Activated CD8-positive, alpha-beta memory T cell treated with anti-CD3 and anti-CD28 coated beads, Interleukin-2, amount 50 U/mL, for 48 hours (primary cell): Measurements from ENCODE around the gene SMG7.

Experiments
- DNase-seq: peaks from one replicate; pipeline ENCODE4 v3.0.0-alpha.2; 2020

The SMG7 gene

DNA sequence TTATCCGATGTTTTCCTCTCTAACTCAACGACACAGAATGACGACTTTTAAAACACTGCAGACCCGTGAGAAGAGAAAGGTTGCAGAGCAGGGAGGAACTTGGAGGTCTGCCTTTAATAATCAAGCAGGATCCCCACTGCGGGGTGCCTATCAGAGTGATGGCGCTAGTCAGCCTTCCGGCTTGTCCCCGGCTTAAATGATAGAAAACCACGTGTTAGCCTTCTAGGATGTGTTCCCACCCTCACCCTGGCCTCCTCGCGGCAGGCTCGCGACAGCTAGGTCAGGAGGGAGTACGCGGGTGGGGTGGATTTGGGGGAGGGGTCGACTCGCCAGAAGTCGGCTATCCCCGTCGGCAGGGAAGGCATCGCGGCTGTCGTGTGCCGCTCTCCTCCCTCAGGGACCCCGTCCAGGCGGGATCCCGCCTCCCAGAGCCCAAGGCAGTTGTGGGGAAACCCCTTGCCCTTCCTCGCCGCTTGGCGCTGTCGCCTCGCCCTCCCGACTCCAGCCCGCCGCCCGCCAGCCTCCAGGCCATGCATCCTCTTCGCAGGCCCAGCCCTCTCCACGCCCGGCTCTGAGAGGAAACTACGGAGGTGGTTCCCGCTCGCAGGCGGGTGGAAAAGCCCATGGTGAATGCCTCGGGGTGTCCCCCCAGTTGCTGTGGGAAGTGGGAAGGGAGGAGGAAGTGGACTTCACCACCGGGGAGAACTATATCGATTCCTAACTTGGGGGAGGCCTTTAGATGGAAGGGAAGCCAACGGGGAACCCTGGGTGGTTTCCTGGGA, 1.1 kb upstream of the SMG7 start:
- DNase-seq: peak; percentile 88

GRCh38 chr1:183471743-183472487, 384 bp upstream of the SMG7 start:
- peak; percentile 94 for DNase-seq

- DNase-seq: no peak
Measured at GRCh38 chr1:183473217-183473536, 878 bp downstream of the SMG7 start.

DNA sequence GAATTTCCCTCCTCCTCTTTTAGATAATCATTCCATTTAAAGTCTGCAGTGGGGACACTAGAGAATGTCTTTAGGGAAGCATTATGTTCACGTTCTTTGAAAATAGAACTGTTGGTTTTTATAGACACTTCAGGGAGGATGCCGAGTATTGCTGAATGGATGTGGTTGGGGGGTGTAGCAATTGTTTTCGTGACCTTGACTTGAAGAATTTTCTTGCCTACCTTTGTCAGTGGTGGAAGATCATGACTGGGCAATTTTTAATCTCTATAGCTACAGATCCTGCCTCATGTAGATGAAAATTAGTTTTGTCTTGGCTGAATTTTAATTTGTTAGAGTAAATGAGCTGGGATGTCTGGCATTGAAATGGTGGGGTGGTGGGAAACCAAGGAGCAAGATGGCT, 3.8 kb downstream of the SMG7 start:
- DNase-seq: no peak

- no peak for DNase-seq
Measured at GRCh38 chr1:183477986-183478781, 5.9 kb downstream of the SMG7 start.

DNA sequence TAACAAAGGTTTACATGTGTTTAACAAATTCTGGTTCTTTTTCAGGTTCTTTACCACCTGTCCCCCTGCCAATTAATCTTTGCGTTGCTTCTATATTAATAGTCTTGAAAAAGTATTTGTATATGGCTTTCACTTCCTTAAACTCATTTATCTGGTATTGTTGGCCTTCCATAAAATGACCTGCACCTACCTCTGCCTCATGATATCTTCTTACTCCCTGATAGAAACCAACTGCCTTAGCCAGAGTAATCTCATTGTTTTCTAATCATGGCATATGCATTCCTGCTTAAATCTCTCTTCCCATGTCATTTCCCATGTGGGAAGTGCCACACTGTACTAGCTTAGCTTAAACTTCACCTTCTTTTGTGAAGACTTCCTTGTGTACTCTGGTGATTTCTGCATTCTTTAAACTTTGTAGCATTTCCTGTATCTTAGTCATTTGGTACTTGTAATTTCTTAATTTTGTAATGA, 8.7 kb downstream of the SMG7 start:
- no peak for DNase-seq

DNA sequence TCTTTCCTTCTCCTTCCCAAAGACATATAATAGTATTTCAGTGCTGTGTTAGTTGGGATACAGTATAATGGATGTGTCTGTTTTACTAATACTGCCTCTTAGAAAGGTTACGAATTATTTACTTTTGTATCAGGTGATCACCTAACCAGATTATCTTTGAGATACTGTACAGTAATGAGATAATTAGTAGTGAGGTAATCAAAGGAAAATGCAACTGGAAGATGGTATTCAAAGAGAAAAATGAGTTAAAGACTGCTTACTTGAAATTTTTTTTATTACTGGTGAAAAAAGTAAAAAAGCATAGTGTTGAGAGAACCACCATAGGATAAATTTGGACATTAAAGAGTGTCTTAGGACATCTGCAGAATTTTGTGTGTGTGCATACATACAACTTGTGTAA, 10.9 kb downstream of the SMG7 start:
- DNase-seq: no peak

DNA sequence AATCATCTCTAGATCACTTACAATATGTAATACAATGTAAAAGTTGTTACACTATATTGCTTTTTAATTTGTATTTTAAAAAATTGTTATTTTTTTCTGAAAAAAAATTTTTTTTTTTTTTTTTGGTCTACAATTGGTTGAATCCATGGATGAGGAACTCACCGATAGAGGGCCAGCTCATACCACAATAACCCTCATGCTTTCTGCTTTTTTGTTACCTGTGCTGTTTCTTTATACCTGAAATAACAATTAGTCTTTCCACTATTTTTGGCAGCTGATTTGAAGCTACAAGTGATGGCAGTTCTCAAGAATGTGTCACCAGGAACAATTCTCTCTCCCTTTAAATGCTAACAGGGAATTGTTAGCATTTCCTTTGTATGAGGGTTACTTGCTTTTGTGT, 12.0 kb downstream of the SMG7 start:
- no peak for DNase-seq

DNA sequence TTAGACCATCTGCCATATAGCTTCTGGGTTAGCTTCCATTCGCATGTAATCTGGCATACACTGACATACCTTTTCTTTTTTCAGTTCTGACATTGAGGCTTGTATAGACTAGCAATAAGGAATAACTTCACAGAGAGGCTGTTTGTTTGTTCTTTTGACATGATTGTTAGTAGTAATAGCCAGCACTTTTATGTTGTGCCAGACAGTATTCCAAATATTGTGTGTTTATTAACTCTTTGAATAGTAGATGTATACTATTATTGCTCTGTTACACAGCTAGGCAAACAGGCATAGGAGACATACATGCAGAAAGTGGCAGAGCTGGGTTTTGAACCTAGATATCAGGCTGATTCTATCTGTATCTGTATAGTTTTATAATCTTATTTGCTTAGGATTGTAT, 12.6 kb downstream of the SMG7 start:
- no peak for DNase-seq

DNA sequence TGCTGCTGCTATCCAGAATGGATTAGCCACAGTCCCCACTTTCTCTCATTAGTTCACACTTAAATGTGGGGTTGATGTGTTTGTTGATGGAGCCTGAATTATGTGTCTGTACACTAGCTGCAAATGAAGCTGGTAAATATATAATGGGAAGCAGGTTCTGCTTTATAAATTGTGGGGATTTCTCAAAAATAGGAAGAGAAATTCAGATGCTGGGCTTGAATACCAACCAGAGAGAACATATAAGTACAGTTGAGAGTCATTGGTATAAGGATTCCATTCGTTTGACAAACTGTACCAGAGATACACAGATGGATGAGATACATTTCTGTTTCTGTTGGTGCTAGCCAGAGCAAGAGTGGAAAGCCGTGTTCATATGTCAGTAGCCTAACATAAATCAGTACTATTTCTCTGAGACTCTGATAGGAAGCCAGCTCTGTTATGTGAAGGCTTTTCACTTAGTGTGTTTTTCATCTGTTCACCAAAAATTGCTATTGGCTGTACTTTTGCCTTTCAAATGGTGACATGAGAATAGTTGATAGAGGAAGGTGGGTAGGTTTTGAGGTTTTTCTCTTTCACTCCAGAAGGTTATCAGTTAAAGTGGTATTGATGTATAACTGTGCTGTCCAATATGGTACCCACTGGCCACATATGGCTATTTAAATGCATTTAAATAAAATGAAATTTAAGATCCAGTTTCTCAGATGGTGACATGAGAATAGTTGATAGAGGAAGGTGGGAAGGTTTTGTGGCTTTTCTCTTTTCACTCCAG, 15.6 kb downstream of the SMG7 start:
- no peak for DNase-seq

GRCh38 chr1:183490932-183491331, 18.6 kb downstream of the SMG7 start:
- DNase-seq: no peak

GRCh38 chr1:183493540-183494245, 21.4 kb downstream of the SMG7 start:
- no peak for DNase-seq

DNA sequence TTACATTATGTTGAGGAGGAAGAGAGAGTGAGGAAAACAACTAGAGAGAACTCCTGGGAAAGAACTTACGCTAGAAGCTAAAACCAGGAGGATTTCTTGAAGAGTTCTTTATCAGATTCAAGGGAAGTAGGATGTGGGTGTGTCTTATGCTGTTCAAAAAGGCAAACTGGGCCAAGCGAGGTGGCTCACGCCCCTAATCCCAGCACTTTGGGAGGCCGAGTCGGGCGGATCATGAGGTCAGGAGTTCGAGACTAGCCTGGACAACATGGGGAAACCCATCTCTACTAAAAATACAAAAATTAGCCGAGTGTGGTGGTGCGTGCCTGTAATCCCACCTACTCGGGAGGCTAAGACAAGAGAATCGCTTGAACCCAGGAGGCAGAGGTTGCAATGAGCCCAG, 23.1 kb downstream of the SMG7 start:
- no peak for DNase-seq

GRCh38 chr1:183497218-183497617, 24.9 kb downstream of the SMG7 start:
- no peak for DNase-seq

DNA sequence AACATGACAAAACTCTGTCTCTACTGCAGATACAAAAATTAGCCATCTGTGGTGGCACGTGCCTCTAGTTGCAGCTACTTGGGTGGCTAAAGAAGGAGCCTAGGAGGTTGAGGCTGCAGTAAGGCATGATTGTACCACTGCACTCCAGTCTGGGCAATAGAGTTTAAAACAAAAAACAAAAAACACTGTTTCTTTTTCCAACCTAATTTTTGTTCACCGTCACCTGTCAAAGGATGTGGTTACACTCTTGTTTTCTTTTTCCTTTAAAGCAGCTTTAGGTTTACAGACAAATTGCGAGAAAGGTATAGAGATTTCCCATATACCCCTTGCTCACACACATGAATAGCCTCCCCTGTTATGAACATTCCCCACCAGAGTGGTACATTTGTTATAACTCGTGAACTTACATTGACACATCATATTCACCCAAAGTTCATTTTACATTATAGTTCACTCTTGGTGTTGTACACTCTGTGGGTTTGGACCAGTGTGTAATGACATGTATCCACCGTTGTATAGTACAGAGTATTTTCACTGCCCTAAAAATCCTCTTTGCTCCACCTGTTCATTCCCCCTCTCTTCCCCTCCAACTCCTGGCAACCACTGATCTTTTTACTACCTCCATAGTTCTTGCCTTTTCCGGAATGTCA, 26.2 kb downstream of the SMG7 start:
- DNase-seq: no peak

DNA sequence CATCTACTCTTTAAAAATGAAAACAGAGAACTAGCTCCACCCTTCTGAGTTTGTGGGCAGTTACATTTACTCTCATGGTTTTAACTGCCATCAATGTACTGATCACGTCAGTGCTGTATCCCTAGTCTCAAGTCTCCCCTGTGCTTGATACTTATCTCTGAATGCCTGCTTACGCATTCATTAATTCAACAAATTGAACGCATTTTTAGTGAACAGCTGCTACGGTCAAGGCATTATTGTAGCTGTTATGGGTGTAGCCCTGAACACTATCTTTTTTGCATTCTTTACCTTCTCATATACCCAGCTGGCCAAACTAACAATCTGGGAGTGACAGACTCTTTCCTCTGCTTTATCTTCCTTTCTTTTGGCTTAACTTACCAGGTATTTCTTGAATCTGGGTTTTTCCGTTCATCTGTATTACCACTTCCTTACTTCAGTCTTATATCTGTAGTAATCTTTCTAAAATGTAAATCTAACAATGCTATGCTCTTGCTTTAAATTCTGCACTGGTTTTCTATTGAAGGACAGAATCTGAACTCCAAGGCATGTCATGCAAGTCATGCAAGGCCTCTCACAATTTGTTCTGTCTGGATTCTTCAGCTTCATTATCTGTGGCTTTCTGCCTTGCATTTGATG, 33.3 kb downstream of the SMG7 start:
- DNase-seq: no peak

- DNase-seq: no peak
Measured at GRCh38 chr1:183506561-183506960, 34.3 kb downstream of the SMG7 start.

DNA sequence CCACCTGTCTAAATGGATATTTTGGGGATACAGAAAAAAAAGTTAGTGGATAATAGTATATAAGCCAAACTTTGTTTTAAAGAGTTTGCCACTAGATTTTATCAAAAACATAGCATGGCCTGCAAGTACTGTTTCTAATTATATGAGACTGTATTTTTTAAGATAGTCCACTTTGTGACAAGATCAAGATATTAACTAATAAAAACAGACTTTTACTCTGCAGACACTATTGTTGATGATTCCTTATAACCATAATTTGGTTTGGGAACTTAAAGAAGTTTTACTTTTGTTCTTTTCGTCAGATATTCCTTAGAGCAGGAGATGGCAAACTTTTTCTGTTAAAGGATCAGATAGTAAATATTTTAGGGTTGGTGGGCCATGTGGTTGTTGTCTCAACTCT, 36.4 kb downstream of the SMG7 start:
- no peak for DNase-seq

DNA sequence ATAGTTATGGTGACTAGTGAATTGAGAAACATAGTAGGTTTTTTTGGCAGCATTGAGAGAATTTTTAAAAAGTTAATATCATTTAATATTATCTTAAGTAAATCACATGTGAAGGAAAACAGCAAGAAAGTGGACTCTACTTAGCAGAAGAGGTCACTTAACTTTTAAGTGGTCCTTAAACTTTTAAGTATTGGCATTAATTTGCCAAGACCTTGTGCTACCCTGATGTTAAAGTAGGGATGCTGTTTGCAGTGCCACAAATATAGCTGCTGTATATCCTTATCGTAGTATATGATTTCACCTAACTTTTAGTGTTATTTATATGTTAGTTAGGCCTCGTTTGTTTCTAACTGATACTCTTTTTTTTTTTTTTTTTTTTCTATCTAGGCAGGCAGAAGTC, 40.2 kb downstream of the SMG7 start:
- no peak for DNase-seq

- DNase-seq: no peak
Measured at GRCh38 chr1:183514235-183514634, 41.9 kb downstream of the SMG7 start.

DNA sequence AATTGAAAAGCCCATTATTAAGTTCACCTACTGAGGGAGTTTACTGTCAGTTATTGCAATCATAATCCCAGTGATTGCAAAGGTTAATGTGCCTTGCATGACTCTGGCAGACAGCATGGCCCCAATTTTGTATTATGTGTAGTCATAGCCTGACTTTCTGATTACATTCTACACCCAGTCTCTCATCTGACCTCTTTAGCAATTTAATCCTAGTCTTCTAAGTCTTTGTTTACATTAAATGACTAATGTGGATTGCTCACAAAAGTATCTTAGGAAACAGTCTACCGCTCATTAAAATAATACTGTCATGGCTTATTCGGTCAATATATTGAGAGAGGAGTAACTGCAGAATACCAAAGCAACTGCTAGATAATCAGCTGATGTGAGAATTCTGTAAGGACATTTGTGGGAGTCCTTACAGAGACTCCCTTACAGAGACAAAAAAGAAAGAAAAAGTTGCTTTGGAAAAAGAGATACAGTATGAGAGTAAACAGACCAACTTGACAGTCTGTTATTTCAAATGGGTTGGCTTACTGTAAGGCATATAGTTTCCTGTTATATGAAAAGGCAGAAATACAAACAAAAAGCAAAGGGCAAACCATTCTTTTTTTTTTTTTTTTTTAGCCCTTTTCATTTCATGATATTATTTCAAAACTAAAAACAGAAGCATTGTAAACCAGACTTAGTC, 42.8 kb downstream of the SMG7 start:
- DNase-seq: no peak
